H1 (cell line): ENCODE measurements around the gene MAGI2.

Experiments
- CBX8 ChIP-seq: fragments of 300-800, 300-1000 bp; sonication (generic); IDR thresholded peaks from 2 replicates; pipeline ENCODE4 v1.7.1; 2016; ENCODE audit warnings: low read depth, low read length, borderline replicate concordance
- EZH2 ChIP-seq: fragments of 200-600 bp; sonication (generic); IDR thresholded peaks from 2 replicates; pipeline ENCODE4 v1.7.1; 2012; ENCODE audit warnings: low read depth, mild to moderate bottlenecking, moderate library complexity, low read length, inconsistent platforms; ENCODE audit not compliant: severe bottlenecking
- GTF2F1 ChIP-seq: IDR thresholded peaks from 2 replicates; pipeline ENCODE4 v1.6.1; 2012; ENCODE audit warnings: low read depth, low read length, improper control_type of control experiment, borderline replicate concordance
- POLR2A ChIP-seq, 2 experiments: IDR thresholded peaks; 1 replicate in 1 of 2; 2 replicates in 1 of 2; pipeline ENCODE4 v1.6.1; 2011; ENCODE audit warnings: low read depth in 2 of 2, low read length in 2 of 2, mild to moderate bottlenecking in 2 of 2; ENCODE audit errors: control extremely low read depth in 1 of 2
- SRF ChIP-seq: IDR thresholded peaks from 2 replicates; pipeline ENCODE4 v1.6.1; 2011; ENCODE audit warnings: mild to moderate bottlenecking, low read depth, low read length, moderate library complexity
- SUZ12 ChIP-seq: fragments of 200-600 bp; sonication (generic); IDR thresholded peaks from 2 replicates; pipeline ENCODE4 v1.6.1; 2012; ENCODE audit warnings: mild to moderate bottlenecking, inconsistent platforms, low read length, moderate library complexity, mixed read lengths
- TF ChIP-seq, protein P1 (sequence below), 3 experiments: IDR thresholded peaks; 1 replicate in 2 of 3; 2 replicates in 1 of 3; pipeline versions ENCODE4 v1.5.1 to v1.6.1; 2011; ENCODE audit warnings: low read length in 3 of 3, mild to moderate bottlenecking in 3 of 3, inconsistent platforms in 2 of 3, low read depth in 1 of 3, moderate library complexity in 1 of 3; ENCODE audit not compliant: insufficient read depth in 1 of 3; ENCODE audit errors: control extremely low read depth in 1 of 3

DNA sequence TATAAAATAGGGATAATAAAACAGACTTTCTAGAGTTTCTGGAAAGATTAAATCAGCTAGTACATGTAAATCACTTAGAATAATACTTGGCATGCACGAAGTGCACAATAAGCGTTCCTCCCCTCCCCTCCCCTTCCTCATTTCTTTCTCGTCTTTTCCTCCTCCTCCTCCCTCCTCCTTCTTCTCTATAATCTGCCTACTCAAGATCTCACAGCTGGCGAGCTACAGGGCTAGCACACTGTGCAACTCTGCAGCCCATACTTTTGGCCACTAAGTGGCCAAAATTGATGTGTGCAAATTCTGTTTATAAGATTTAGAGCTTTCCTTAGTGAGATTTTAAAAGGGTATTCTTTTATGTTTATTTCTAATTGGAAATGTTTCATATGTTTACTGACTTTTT, 1089.6 kb downstream of the MAGI2 start:
- TF ChIP-seq POLR2A (IDR thresholded peaks at IDR 0.05; ENCODE audit: control extremely low read depth in 1 of 2, low read depth in 2 of 2, low read length in 2 of 2) (no peak), GTF2F1 (no peak), SRF (no peak), SUZ12 (no peak), CBX8 (no peak), EZH2 (no peak)
- TF ChIP-seq, protein P1, sequence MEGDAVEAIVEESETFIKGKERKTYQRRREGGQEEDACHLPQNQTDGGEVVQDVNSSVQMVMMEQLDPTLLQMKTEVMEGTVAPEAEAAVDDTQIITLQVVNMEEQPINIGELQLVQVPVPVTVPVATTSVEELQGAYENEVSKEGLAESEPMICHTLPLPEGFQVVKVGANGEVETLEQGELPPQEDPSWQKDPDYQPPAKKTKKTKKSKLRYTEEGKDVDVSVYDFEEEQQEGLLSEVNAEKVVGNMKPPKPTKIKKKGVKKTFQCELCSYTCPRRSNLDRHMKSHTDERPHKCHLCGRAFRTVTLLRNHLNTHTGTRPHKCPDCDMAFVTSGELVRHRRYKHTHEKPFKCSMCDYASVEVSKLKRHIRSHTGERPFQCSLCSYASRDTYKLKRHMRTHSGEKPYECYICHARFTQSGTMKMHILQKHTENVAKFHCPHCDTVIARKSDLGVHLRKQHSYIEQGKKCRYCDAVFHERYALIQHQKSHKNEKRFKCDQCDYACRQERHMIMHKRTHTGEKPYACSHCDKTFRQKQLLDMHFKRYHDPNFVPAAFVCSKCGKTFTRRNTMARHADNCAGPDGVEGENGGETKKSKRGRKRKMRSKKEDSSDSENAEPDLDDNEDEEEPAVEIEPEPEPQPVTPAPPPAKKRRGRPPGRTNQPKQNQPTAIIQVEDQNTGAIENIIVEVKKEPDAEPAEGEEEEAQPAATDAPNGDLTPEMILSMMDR (IDR thresholded peaks at IDR 0.05; ENCODE audit: control extremely low read depth in 1 of 3, insufficient read depth in 1 of 3, low read depth in 1 of 3, low read length in 3 of 3) = no peak
